Hematopoietic multipotent progenitor cell treated with erythropoietin and hydrocortisone succinate and interleukin-3 and kit ligand, for 4 days (in vitro differentiated cells): ENCODE measurements around the gene RRBP1.

Source experiments
- DNase-seq: peaks from one replicate; pipeline ENCODE4 v3.0.0-alpha.2; 2015

RRBP1 gene

GRCh38 chr20:17601957-17602356, 80.1 kb downstream of the RRBP1 start:
- no peak for DNase-seq

- DNase-seq = no peak
Measured at GRCh38 chr20:17598013-17598550, 84.0 kb downstream of the RRBP1 start.

- no peak for DNase-seq
Measured at GRCh38 chr20:17595856-17596255, 86.2 kb downstream of the RRBP1 start.

DNA sequence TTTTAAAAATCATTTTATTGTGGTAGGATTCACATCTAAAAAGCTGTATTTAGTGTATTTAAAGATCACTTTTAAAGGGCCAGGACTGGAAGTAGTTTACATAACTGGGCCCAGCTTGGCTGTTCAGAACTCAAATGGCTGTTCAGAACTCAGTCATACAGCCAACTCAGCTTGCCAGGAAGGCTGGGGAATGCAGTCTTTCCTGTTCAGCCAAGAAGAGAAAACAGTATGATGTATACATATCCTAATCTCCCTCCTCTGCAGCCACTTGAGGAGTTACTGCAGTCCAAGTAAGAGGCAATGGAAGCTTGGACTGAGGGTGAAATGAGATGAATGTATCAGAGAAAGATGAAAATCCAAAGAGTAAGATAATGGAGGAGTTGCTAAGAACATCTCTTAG, 87.6 kb downstream of the RRBP1 start:
- no peak for DNase-seq

DNA sequence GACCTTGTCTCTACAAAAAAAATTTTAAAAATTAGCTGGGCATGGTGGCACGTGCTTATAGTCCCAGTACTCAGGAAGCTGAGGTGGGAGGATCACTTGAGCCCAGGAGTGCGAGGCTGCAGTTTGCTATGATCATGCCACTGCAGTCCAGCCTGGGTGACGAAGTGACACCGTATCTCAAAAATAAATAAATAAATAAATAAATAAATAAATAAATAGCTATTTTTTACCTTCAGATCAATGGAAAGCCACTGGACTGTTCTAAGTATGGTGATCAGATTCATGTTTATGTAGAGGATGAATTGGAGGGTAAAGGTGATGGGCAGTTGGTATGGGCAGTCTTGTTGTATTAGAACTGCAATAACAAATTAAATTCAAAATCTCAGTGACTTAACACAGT, 88.1 kb downstream of the RRBP1 start:
- DNase-seq = no peak

DNA sequence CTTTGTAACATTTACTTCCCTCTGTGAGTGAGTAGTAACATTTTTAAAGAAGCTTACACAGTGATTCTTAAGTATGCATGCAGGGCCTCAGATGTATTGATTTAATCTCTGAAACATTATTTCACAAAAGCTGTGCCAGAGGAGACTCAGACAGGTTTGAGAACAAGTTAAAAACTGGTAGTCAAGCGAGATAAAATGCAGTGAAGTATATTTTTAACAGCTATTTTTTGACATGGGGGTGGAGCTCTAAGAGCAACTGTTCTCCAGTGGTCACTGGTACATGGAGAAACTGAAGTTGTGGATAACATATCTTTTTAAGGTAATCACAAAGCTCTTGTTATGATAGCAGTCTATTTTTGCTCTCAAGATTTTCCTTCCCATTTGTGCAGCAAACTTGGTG, 91.8 kb downstream of the RRBP1 start:
- DNase-seq = peak; percentile 62

DNA sequence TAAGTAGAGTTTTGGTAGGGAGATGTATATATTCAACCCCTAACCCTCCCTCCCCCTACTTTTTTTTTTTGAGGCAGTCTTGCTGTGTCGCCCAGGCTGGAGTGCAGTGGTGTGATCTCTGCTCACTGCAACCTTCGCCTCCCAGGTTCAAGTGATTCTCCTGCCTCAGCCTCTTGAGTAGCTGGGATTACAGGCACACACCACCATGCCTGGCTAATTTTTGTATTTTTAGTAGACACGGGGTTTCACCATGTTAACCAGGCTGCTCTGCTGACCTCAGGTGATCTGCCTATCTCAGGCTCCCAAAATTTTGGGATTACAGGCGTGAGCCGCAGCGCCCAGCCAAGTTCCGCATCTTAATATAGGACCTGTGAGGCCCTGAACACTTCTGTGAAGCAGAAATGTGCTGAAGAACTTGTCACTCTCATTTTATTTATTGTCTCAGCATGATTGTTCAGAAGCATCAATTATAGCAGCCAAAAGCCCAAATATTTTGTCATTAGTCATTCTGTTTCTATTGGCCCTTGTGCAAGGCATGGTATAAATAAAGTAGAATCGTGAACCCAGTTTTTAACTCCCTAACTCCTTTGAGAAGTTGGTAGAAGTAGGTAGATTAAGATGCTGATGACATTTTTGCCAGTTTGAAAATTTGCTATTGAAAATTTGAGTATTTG, 92.7 kb downstream of the RRBP1 start:
- DNase-seq = no peak

DNA sequence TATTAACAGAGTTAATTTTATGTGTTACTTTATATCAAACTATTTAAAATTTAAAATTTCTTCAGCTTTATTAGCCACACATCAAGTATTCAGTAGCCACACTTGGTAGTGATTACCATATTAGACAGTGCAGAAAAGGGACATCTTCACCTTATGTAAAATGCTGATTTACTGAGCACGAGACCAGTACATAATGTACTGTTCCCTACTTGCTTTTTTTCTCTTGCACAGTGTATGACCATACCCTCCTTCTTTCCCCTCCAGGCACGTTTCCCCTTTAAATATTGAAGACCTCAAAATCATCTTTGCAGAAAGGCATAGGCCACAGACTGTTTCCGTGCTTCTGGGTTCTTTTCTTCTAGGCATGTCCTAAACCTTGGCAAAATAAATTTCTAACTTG, 94.2 kb downstream of the RRBP1 start:
- DNase-seq = no peak

DNA sequence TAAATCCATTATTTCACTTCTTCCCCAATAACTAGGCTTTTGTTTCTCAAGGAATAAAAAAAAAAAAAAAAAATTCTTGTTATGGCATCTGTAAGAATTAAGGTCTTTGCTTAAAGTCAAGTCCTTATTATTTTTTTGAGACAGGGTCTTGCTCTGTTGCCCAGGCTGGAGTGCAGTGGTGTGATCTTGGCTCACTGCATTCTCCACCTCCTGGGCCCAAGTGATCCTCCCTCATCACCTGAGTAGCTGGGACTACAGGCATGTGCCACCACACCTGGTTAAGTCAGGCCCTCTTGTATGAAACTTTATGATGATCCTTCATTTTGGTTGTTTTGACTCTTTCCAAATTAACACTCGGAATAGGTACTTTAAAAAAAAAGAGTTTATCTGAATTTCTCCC, 94.9 kb downstream of the RRBP1 start:
- DNase-seq = no peak

GRCh38 chr20:17586250-17586649, 95.8 kb downstream of the RRBP1 start:
- DNase-seq = no peak

GRCh38 chr20:17584689-17585088, 97.4 kb downstream of the RRBP1 start:
- no peak for DNase-seq

GRCh38 chr20:17583126-17583525, 98.9 kb downstream of the RRBP1 start:
- DNase-seq = no peak

DNA sequence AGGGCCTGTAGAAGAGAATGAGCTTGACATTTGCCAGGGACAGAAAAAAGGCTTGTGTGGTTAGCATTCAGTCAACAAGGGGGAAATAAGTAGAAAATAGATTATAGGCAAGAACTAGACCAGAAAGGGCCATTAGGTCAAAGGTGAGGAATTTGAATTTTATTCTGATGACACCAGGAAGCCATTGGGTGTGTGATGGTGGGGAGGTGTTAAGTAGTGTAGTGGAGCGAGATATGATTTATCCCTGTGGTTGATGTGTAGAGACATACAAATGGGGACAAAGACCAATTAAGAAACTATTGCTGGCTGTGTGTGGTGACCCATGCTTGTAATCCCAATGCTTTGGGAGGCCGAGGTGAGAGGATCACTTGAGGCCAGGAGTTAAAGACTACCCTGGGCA, 101.1 kb downstream of the RRBP1 start:
- no peak for DNase-seq

- no peak for DNase-seq
Measured at GRCh38 chr20:17579369-17580039, 102.5 kb downstream of the RRBP1 start.

GRCh38 chr20:17576215-17576614, 105.8 kb downstream of the RRBP1 start:
- no peak for DNase-seq

DNA sequence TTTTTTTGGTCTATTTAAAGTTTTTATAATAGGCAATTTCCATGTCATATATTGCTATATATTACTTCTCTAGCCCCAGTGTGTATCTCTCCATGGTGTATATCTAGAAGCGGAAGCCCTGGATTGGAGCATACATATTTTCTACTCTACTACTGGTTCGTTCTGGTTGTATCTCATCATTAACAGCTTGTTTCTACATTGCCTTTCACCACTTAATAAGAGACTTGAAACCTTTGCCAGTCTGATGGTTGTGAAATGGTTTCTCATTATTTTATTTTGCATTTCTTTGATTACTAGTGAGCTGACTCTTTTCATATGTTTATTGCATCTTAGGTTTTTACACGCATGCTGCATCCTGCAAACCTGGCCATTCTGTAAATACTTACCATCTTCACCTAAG, 108.6 kb downstream of the RRBP1 start:
- no peak for DNase-seq

DNA sequence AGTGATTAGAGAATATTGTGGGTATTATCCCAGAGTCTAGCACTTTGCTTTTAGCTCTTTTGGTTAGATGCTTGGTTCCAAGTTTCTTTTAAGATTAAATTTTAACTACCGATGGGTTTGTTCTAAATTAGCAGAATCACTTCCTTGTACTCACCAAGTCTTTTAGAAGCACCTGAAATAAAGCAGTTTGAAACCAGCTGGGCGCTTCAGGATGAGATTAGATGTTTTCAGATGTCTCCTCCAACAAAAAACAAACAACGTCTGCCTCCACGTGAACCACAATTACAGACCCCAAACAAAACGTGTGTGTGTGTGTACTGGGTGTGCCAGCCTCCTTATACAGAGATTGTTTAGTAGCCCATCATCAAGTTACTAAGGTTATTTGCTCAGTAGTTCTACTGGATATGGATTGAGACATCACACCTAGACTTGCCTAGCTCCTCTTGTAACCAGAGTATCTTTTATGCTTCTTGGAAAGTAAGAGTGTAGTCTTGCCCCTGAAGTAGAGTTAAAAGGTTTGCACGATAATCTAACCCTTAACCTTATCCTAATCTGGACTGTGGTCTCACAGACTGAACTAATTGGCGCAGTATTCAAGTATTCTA, 109.9 kb downstream of the RRBP1 start:
- DNase-seq = no peak

GRCh38 chr20:17571153-17571527, 110.9 kb downstream of the RRBP1 start:
- peak; percentile 82 for DNase-seq

DNA sequence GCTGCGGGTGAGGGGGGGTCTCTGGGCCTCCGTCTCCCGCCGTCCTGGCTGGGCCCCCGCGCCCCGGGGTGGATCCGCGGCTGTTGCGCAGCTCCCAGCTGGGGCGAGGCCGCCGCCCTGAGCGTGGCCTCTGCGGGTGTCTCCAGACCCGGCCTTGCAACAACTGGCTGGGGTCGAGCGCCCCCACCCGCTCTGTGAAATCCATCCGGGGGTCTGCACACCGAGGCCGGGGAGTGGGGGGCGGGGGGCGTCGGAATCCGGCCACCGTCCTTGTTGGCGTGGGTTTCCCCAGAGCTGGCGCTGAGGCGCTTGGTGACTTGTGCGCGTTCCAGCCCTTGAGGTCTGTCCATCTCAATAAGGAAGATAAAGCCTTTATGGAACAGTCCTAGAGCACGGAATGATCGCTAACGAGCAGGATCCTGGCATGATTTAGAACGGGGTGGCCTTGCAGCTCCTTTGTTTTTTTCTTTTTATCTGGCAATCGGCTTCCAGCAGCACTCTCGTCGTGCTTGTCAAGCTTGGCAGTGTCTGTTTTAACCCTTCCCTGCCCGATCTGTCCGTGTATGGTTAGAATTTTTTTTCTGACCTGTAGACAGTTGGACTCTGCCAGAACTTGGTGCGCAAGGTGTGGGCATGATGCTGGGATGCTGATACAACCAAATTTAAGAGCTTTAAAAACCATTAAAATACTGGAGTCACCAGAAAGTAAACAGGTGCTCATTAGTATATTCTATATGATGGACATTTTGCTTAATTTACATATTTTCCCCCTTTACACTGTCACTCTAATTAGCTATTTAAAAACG, 111.5 kb downstream of the RRBP1 start:
- peak; percentile 79 for DNase-seq

GRCh38 chr20:17569616-17570346, 112.3 kb downstream of the RRBP1 start, which contains the start of gene DSTN:
Gene DSTN (plus strand): TSS chr20:17570075. CDS start chr20:17570209, 134 bp downstream.
- peak; percentile 94 for DNase-seq

DNA sequence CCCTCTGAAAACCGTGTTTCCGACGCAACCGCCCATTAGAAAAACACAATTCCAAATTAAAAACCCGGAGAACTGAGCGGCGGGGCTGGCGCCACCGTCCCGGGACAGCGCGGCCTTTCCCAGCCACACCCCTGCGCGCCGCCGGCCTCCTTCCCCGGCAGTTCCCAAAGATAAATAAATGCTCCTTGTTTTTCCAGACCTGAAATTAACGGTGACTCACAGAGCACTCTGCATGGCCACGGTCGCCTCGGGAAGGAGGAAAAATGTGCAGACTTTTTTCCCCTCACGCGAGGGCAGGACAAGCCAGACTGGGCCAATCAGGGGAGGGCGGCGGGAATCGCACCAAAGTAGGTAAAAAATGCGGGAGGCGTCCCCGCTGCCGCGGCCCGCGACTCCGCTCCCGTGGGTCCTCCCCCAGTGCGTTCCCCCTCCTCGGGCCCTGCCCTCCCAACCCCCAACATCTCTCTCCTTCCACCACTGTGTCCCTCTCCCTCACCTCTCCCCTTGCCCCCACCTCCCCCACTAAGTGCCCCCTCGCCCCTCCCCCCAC, 113.0 kb downstream of the RRBP1 start:
- DNase-seq = peak; percentile 49
